Suppressor macrophage treated with lipopolysaccharide for 4 hours (primary cell): ENCODE results near the gene NR5A2.

Experiments
- DNase-seq: peaks from one replicate; pipeline ENCODE4 v3.0.0-alpha.2; 2020

The NR5A2 gene

DNA sequence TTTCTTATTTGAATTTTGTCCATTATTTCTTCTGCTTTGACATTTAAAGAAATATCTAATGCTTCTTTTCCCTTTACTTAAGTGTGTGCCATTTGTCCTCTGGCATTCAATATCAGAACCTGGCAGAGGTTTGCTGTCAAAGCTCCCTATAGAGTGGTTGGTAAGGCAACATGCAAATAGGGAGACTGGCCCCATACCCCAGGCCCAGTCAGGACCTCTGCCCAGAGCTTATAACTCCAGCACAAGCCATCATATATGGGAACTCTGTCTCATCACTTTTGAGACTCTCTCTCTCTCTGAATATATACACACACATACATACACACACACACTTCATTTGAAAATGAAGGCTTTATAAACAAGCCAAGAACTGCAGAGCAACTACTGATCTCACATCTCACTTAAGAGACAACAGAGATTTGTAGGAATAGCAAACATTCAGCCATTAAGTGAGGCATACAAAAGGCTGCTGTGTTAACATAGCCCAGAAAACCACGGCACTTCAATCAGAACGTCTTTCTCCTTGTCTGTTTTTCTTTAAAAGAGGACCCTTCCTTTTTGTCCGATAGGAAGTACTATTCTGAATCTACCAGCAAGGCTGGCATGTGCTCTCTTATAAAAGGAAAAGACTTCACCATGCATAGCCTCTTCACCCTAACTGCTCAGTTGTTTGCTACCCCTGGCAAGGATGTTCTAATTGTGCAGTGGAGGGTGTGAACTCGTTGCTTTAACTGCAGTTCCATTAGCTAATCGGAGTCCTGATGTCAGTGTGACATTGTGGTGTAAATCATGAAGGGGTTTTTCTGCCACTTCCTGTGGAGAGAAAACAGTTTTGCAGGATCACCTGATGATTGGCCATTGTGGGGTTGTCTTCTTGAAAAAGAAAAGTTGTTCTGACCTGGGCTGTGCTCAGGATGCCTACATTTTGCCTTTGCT, 101.7 kb downstream of the NR5A2 start:
- no peak for DNase-seq

- peak; percentile 69 for DNase-seq
Observed at GRCh38 chr1:200130552-200130951, 103.0 kb downstream of the NR5A2 start.

DNA sequence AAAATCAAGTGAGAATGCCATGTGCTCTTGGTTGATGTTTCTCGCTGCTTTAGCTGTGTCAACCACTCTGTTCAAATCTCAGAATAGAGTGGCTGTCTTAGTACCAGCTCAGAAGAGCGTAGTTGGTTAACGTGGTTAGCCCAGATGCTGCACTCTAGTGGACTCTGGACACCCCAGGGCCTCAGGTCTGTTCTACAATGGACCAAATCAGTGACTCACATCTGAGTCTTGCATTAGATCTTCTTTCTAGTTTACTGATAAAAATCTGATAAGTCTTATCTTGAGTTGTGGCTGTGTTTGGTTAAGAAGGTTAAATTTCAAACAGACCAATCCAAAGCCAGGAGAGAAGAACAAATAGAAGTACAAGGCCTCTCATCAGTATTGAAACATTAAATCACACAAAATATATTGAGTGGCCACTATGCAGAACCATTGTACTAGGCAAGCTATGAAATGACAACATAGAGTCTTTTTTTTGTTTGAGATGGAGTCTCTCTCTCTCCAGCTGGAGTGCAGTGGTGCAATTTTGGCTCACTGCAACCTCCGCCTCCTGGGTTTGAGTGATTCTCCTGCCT, 104.1 kb downstream of the NR5A2 start:
- no peak for DNase-seq

DNA sequence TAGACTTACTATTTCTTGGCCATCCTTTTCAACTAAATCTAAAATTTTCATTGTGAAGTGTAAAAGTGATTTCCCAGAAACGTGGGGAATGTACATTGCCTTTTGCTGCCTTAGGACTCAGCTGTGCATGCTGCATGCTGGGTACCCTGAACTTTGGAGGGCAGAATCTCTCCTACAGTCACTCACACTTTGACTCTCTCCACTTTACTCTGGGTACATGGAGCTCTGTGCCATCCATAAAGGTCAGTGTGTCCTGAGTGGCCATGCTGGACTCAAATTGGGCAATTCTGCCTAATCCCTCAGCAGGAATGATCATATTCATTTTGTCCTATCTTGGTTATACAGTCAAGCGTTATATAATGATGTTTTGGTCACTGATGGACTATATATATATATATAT, 105.6 kb downstream of the NR5A2 start:
- DNase-seq, result no peak

GRCh38 chr1:200134116-200134515, 106.6 kb downstream of the NR5A2 start:
- no peak for DNase-seq

DNA sequence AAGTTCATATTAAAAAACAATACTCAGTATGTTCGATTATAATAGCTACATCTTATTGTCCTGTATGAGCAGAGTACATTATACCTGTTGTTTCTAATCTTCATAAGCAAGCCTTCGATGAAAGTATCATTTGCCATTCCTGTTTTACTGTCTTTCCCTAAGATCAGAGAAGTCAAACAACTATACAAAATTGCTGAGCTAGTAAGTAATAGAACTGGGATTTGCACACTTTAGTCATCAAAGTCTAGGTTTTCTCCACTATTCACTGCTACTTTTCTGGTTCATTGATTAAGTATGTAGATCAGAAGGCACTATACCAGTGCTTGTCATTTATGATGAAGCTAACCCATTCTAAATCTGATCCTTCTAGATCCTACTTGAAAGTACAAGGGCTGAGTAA, 108.9 kb downstream of the NR5A2 start:
- no peak for DNase-seq

DNA sequence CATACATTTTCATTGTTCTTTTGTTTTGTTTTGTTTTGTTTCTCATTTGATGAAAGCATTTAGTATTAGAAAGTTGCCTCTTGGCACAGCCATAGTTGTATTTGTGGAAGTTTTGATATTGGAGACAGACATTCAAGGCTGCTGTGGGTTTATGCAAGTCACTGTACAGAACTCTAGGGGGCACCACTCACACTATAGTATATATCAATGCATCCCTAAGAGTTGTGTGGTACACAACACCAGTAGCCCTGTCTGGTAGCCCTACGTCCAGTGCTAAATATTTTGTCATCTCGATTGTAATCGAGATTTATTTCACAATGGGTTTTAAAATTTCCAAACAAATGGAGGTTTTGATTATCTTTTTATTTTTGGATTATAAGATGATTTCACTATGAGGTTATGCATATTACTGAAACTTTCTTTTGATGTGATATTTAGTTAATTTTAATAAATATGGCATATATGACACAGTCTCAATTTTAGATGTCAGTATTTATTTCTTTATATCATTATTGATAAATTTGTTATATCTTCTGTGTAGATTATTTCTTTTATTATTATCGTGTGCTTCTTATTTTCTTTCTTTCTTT, 112.2 kb downstream of the NR5A2 start:
- DNase-seq, result peak; percentile 78

GRCh38 chr1:200143347-200143746, 115.8 kb downstream of the NR5A2 start:
- no peak for DNase-seq

DNA sequence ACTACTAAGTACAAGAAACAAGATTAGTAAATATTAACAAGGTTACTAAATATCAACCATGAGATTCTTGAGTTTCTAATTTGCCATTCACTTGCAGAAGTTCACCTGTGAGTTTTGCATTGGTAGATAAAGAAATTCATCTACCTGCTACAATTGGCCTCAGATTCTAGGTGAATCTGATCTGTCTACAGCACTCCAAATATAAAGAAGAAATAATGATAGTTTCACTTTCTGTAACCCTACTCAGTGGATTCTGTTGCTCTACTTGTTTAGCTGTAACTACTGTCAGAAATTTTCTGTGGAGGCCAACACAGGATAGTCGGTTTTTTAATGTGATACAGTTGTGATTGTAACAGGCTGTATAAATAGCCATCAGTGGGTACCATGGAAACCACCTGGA, 118.6 kb downstream of the NR5A2 start:
- no peak for DNase-seq

- no peak for DNase-seq
Observed at GRCh38 chr1:200147094-200147493, 119.6 kb downstream of the NR5A2 start.

DNA sequence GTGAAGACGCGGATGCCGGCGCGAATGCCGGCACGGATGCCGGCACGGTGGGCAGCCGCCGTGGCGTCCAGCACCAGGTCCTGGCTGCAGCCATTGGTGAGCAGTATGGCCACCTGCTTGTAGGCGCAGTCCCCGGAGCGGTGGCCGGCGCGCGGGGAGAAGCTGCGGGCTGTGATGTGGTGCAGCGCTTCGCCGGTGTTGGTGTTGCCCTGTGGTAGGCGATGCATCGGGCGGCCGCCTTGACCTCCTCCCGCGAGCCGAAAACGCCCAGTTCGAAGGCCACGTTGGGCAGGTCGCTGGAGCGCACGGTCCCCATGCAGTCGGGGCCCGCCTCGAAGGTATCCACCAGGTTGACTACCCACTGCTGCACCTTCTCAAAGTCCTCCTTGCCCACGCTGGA, 120.2 kb downstream of the NR5A2 start:
- no peak for DNase-seq

GRCh38 chr1:200150006-200150405, 122.5 kb downstream of the NR5A2 start:
- peak; percentile 43 for DNase-seq

DNA sequence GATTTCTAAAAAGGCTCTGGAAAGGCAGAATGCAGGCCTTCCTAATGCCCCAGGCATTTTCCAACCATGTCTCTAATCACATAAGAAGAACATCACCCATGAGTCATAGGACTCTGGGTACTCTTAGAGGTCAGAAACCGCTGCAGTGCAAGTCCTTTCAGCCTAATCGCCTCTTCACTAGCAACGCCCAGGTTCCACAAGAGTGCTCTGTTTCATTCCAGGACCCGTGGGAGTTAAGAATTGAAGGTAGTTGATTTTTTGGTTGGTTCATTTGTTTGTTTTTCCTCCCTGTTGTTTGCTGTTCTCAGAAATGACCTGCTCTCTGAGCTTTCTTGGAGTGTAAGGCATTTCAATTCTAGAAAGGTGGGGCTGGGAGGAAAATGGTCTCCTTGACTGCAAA, 123.2 kb downstream of the NR5A2 start:
- peak; percentile 30 for DNase-seq

GRCh38 chr1:200152336-200152735, 124.8 kb downstream of the NR5A2 start:
- no peak for DNase-seq

GRCh38 chr1:200153277-200154055, 126.0 kb downstream of the NR5A2 start:
- peak; percentile 70 for DNase-seq

- DNase-seq, result no peak
Observed at GRCh38 chr1:200154069-200154767, 126.7 kb downstream of the NR5A2 start.

GRCh38 chr1:200157715-200158114, 130.2 kb downstream of the NR5A2 start:
- no peak for DNase-seq

DNA sequence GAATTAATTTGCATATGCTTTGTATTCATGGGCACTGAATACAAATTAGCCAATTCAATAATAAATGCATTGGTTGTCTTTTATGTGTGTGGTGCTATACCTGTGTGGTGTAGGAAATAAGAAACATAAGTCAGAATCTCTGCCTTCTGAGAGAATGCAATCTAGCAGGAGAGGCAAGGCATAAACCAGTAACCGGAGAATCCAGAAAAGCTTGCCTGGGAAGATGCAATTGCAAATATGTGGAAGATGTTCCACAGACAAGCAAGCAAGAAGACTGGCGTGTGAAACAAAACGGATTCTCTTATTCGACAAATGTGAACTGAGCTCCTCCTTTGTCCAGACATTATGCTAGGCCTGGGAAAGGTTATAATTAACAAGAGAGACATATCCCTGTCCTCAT, 134.3 kb downstream of the NR5A2 start:
- no peak for DNase-seq

DNA sequence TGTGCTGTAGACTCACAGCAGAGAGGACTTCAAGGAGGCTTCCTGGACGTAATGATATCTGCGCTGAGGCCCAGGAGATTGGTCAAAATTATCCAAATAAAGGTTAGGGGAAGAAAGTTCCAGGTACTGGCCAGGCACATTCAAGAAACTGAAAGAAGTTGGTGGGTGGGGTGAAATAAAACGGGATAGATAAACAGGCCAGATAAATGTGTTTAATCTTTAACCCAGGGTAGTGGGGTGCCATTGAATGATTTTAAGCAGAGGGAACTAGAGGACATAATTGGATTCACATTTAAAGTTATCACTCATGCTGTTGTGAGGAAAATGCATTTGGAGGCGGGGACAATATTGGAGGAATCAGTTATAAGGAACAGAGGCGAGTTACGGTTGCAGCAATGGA, 134.7 kb downstream of the NR5A2 start:
- no peak for DNase-seq

GRCh38 chr1:200162877-200163276, 135.4 kb downstream of the NR5A2 start:
- DNase-seq, result no peak

DNA sequence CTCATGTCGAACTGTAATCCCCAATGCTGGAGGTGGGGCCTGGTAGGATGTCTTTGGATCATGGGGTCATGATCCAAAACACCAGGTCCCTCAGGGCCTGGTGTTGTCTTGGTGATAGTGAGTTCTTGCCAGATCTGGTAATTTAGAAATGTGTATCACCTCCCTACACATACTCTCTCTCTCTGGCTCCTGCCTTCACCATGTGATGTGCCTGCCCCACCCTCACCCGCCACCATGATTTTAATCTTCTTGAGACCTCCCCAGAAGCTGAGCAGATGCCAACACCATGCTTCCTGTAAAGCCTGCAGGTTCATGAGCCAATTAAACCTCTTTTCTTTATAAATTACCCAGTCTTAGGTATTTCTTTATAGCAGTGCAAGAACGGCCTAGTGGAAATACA, 136.4 kb downstream of the NR5A2 start:
- DNase-seq, result no peak

GRCh38 chr1:200165493-200166220, 138.1 kb downstream of the NR5A2 start:
- DNase-seq, result no peak
